HG02678 (cell line): Measurements from ENCODE around the gene ATXN3.
"Not testable (repeated sequence)": the region's sequence is repeated elsewhere in the genome, so short reads cannot be mapped to it uniquely, and the experiment has no call there.

Experiments
- ATAC-seq: cut with Tn5 transposase; IDR thresholded peaks from one replicate; pipeline ENCODE4 v1.9.1; 2021; ENCODE audit warnings: mild to moderate bottlenecking, moderate library complexity; ENCODE audit not compliant: unreplicated experiment

Gene ATXN3

DNA sequence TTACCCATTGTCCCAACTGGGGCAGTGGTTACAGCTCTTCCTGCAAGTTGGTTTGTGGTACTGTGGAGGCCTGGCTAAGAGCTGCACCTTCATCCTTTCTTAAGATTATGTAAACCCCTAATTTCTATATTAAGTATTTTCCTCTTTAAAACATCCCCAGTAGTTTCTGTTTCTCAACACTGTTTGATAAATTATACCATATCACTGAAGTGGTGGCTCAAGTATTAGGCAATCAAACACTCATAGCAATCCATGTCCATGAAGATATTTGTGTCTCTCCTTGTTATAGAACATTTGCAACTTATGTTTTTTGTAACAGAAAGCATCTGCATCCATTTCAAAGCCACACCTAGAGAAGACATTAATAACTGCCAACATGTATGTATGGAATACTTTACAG lies 31.8 kb downstream of the ATXN3 start:
- no peak for ATAC-seq

DNA sequence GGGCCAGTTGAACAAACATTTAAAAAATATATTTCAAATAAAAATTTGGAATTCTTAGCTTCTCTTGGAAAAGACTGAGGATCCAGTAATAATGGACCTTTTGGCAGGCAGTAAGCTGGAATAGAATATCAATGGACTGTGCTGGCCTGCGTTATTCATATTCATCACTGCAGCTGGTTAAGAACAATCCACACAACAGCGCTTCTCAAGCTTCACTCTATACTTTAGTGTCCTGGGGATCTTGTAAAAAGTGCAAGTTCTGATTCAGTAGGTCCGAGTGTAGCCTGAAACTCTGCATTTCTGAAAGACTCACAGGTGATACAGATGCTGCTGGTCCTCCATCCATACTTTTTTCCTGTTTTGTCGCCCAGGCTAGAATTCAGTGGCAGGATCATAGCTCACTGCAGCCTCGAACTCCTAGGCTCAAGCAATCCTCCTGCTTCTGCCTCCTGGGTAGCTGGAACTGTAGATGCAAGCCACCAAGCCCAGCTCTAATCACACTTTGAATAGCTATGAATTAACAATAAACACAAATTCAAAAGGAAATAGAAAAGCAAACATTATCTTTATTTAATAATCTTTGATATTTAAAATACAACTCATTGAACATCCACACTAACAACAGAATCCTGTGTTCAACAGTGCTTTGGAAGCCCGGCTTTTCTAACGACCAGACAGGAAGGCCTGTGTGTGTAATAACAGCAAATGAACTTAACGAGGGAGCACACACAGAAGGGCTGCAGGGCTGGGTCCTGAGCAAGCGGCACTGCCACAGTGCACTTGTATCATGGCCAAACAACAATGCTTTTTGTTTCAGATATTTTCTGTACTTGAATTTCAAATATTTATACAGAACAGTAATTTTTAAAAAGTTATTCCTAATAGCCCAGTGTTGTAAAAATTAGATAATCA lies 48.1 kb downstream of the ATXN3 start:
- ATAC-seq, result no peak

DNA sequence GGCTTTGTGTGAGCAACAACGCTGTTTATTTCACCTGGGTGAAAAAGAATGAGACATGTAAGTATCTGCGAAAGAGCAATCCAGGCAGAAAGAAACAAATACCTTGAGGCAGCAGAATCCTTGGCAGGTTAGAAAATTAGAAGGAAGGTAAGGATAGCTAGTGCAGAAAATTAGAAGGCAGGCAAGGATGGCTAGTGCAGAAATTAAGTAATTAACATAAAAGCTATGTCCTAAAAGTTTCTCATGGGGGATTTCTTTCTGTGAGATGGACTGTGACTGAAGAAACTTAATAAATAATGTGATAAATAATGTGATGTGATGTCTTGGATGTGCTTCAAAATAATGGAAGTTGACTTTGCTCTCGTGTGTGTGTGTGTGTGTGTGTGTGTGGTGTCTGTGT lies 56.6 kb downstream of the ATXN3 start:
- no peak for ATAC-seq

DNA sequence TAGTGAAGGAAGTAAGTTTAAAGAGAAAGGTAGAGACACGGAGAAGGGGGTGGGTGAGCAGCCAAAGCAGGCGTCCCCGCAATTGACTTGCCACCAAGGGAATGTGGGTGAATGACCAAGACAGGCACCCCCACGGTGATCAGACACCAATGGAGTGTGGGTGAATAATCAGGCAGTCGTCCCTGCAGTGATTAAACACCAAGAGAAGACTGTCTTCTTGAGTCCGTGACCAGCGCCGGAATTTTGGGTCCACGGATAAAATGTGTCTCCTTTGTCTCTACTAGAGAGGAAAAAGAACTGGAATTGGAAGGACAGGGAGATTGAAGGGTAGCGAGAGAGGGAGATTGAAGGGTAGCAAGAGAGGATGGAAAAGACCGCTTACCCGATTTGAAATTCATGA lies 57.2 kb downstream of the ATXN3 start:
- not testable (repeated sequence) for ATAC-seq

DNA sequence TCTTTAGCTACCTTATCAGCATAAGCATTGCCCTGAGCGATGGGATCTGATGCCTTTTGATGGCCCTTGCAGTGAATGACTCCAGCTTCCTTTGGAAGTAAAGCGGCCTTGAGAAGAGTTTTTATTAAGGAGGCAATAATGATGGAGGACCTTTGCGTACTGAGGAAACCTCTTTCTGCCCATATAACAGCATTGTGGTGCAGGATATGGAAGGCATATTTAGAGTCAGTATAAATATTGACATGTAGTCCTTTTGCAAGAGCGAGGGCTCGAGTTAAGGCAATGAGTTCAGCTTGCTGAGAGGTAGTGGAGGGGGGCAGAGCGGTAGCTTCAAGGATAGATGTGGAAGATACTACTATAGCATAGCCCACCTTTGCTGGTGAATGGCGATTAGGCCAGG lies 60.5 kb downstream of the ATXN3 start:
- not testable (repeated sequence) for ATAC-seq

DNA sequence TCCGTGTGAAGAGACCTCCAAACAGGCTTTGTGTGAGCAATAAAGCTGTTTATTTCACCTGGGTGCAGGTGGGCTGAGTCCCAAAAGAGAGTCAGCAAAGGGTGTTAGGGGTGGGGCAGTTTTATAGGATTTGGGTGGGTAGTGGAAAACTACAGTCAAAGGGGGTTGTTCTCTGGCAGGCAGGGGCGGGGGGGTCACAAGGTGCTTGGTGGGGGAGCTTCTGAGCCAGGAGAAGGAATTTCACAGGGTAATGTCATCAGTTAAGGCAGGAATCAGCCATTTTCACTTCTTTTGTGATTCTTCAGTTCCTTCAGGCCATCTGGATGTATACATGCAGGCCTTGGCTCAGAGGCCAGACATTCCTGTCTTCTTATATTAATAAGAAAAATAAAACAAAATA lies 64.6 kb downstream of the ATXN3 start:
- not testable (repeated sequence) for ATAC-seq

DNA sequence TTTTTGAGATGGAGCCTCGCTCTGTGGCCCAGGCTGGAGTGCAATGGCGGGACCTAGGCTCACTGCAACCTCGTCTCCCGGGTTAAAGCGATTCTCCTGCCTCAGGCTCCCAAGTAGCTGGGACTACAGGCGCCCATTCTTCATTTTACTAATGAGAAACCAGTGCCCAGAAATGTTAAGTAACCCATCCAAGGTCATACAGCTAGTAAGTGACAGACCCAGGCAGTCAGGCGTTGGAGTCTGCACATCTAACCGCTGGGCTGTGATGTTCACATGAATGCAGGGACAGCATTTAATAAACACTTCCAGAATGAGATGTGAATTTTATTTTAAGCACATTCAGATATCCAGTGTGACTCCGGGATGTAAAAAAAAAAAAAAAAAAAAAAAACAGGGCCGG lies 65.2 kb downstream of the ATXN3 start:
- no peak for ATAC-seq

DNA sequence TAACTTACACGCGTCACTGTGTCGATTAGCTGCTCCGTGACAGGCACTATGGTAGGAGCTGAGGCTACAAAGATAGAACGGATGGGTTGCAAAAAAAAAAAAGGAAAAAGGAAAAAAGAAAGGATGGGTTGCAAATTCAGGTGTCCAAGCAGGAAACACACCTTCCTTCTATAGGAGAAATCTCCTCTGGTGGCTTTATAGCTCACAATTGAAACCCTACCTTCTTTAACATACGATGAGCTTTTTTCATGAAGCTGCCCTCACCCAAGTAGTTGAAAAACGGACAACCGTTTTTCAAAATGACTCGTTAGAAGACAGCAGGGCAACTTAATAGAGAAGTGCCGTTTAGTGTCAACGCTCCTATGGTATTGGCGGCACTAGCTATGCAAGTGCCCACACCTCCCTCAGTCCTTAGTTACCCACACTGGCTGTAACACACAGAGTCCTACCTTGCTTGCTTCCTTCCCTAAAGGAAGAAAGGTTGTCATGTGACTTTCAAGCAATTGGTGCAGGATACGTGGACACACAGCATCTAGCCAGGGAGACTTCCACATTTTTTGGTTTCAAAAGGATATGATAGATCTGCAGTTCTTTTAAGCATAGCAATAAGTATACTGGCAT lies 65.8 kb downstream of the ATXN3 start:
- ATAC-seq, result no peak

DNA sequence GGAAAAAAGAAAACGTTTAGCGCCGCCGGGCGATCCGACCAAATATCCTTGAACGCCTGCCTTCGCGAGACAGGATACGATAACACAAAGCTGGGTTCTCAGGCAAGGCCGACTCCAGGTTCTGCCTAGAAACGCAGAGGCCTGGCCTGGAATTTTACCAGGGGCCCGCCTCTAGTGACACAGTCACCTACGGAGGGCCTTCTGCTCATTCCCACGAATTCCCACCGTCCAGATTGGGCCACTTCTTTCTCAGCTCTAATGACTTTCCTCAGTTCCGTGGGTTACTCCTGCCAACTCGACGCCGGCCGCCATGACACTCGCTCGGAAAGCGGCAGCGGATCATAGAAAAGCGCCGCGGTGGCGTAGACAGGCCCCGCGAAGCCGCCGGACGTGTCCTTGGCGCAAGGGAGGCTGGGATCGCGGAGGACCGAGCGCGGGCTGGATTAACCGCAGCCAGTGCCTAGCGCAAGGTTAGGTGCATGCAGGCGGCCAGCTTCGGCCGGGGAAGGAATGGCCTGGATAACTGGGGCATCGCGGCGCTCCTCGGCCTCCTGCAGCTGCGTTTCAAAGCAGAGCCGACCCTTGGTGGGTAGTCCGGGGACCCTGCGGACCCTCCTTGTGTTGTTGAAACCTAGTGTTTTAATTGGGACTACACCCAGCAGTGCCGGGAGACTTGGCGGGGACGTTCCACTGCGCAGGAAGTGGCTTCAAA lies 66.5 kb downstream of the ATXN3 start, which contains the start of gene TRIP11:
Gene TRIP11 (minus strand): TSS at position 341 of the 712 bp plus-strand sequence. CDS start 374 bp downstream, outside the sequence.
- peak; percentile 97 for ATAC-seq

DNA sequence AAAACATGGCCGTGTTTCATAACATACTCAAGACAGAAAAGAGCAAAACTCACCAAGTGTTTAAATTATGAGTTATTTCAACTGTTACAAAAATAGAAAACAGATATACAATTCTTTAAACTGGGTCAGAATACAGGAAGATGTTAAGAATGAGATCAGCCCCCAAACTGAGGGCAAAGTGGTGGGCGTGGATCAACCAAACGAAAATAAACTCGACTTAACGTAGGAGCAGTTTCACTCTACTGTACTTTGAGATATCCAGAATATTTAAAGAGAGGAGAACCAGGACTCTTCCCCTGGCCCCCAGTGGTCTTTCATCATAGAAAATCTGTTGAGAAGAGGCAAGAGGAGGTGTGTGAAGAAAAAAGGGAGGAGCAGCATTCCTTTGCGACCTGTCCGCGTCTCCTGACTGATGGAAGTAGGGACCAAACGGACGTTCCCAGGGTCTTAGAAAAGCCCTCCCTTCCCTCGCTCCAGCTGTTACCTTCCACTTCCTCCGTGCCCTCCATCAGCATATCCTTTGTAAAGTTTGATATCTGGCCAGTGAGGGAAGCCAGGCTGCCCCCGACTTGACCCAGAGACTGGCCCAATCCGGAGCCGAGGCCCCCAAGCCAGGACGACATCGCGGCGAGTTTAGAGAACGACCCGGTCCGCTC lies 67.2 kb downstream of the ATXN3 start:
- ATAC-seq, result no peak

DNA sequence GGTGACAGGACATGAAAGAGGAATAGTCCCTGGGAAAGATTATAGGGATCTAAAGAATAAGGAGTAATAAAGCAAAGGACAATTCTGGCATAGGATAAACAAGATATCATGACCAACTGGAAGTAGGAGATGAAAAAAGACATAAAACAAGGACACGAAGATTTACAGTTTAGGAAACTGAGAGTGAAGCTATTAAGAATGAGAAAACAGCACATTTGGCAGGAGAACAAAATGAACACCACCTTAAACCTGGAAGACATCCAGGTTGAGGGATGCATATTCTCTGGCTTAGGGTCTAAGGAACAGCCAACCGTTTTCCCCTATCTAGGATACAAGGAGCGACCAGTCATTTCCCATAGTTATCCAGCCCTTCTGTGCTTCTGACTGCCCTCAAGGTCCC lies 68.4 kb downstream of the ATXN3 start:
- no peak for ATAC-seq

DNA sequence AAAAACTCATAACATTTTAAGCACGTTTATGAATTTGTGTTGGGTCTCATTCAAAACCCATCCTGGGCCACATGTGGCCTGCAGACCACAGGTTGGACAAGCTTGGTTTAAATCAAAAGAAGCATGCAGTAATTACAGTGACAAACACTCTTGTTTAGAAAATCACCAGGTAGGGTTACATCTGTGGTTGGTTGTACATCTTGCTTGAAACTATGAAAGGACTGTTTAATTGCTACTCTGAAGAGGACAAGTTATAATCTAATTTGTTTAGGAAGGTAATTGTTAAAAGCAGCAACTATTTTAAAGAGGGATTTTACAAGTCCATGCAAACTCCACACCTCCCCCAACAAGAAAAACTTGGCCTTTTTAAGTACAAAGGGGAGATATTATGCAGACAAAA lies 70.5 kb downstream of the ATXN3 start:
- ATAC-seq, result no peak

DNA sequence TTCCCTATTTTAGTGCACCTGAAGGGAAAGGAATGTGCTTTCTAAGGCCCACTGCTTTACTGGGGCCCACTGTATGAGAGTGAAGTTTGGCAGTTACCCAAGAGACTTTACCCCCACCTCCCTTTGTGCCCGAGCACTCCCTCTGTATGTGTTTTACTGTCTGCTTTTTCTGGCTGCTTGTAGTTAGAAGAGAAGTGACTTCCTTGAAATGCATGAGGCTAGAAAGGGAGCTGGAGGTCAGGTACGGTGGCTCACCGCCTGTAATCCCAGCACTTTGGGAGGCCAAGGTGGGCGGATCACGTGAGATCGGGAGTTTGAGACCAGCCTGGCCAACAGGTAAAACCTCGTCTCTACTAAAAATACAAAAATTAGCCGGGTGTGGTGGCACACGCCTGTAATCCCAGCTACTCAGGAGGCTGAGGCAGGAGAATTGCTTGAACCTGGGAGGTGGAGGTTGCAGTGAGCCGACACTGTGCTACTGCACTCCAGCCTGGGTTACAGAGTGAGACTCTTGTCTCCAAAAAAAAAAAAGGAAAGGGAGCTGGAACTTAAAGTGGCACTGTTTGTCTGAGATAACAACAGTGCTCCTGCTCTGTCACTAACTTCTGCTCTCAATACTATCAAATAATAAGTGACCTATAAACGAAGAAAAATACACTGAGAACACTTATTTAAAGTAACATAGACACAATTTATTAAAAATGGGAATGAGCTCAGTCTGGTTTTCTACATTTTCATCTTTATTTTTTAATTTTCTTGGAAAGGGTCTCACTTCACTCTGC lies 72.3 kb downstream of the ATXN3 start:
- ATAC-seq, result no peak

DNA sequence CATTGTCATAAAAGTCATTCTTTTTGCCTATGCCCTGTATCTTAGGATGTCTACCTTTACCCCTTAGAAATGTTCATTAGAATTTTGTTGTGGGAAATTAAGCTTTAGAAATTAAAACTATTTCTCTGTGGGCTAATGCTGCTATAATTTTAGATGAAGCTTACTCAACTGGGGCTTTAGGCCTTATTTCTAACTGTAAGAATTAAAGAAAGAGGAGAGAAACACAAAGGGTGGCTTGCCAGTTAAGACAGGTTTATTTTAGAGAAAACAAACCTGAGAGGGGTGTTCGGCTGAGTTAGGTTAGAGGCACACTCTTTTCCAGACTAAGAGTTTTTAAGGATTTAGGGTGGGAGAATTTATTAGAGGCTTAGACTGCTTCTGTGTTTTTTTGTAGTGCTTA lies 72.9 kb downstream of the ATXN3 start:
- no peak for ATAC-seq

DNA sequence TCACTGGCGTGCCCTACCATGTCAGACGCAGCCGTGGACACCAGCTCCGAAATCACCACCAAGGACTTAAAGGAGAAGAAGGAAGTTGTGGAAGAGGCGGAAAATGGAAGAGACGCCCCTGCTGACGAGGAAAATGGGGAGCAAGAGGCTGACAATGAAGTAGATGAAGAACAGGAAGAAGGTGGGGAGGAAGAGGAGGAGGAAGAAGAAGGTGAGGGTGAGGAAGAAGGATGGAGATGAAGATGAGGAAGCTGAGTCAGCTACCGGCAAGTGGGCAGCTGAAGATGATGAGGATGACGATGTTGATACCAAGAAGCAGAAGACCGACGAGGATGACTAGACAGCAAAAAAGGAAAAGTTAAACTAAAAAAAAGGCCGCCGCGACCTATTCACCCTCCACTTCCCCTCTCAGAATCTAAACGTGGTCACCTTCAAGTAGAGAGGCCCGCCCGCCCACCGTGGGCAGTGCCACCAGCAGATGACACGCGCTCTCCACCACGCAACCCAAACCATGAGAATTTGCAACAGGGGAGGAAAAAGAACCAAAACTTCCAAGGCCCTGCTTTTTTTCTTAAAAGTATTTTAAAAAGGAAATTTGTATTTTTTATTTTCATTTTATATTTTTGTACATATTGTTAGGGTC lies 79.7 kb downstream of the ATXN3 start:
- no peak for ATAC-seq

DNA sequence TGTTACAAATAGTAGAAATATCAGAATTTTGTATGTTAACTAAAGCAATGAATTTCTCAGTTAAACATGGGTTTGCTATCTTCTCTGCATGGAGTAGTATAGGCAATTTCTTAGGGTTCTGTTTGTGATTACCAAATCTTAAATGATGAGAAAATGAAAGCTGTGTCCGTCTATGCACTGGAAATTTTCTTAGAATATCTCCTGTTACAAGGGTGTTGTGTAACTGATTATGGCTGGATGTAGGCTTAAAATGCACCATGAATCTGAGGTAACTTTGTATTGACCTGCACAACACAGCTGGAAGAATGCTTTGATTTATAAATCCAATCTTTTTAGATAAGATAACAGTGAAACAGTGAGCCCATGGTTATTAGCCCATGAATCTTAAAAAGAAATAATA lies 84.3 kb downstream of the ATXN3 start:
- ATAC-seq, result no peak

DNA sequence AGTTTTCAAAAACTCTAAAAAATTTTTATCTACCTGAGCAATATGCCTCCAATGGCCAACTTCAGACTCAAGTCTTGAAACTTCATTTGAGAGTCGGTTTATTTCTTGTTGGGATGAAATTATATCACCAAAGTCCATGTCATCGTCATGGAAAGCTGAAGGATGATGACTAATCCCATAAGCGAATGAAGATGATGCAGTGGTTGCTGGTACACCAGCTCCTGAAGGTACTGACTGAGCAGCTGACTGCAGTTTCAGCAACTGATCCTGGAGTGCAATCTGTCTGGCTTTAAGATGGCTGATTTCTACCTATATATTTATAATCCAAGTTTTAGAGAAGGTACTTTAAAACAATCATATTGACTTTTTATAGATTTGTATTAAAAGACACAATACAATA lies 84.9 kb downstream of the ATXN3 start:
- no peak for ATAC-seq

DNA sequence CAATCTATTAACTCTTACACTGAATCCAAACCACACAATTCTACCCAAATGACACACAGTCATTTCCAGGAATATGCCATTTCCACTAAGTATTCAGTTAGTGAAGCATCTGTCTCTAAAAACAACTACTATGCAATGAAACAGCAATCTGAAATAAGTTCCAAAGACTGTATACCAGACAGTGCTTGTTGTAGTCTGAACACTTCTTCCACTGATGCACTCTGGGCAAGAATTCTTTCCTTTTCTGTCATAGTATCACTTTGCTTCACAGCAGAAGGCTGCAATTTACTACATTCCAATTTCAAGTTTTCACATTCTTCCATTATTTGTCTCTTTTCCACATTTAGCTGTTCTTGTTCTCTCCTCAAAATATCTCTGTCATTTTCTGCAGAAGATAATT lies 92.3 kb downstream of the ATXN3 start:
- ATAC-seq, result no peak

DNA sequence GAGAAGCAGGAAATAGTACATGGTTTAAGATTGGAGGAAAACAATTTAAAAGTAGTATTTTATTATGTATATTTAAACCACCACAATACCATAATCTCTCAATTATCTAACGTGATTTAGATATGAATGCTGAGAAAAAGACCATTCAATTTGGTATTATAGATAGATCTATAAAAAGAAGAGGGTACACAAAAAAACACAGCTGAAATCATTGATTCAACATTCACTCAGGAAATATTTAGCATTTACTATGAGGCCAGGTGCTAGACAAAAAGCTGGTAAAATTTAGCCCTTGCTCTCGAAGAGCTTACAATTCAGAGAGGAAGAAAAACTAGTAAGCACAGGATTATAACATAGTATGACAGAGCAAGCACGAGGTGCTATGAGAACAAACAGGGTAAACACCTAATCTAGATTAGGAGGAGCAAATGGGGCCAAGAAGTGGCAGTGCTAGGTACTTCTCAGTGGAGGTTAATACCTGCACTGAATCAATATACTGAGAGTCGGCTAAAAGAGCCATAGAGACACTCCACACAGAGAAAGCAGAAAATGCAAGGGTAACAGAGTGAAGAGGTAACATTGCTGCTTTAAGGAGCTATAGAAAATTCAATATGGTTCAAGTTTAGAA lies 94.1 kb downstream of the ATXN3 start:
- ATAC-seq, result no peak
